ENCODE results near the gene GPR84.

GRCh38 chr12:54337280-54337842 is 26.9 kb downstream of the GPR84 start:
- TF ChIP-seq RB1 (IDR thresholded peaks at IDR 0.05; ENCODE audit: borderline replicate concordance) (no peak), CEBPB (IDR thresholded peaks at IDR 0.05; ENCODE audit: borderline replicate concordance in 1 of 2, low read depth in 2 of 2, low read length in 2 of 2) (no peak), EP300 (IDR thresholded peaks at IDR 0.05; ENCODE audit: borderline replicate concordance in 1 of 2, control insufficient read depth in 1 of 2, low read depth in 2 of 2, low read length in 2 of 2) (no peak), CTCF (IDR thresholded peaks at IDR 0.05 in 2 of 3, conservative IDR thresholded peaks at IDR 0.05 in 1 of 3; ENCODE audit: control insufficient read depth in 2 of 3, extremely low read depth in 1 of 3, insufficient read depth in 1 of 3, low read depth in 3 of 3, low read length in 3 of 3) (0 out of 6 replicates have a peak, but pooled peaks of 1 of the 3 experiments have one; percentile 5), BHLHE40 (IDR thresholded peaks at IDR 0.05; ENCODE audit: borderline replicate concordance in 1 of 2, low read depth in 2 of 2, low read length in 1 of 2) (no peak), SPI1 (IDR thresholded peaks at IDR 0.05; ENCODE audit: borderline replicate concordance, insufficient read depth, low read depth, low read length) (no peak), EZH2 (IDR thresholded peaks at IDR 0.05; ENCODE audit: borderline replicate concordance, control insufficient read depth, low read depth, low read length) (no peak), ZBTB4 (CRISPR knock-in tag; IDR thresholded peaks at IDR 0.05) (no peak), YY1 (IDR thresholded peaks at IDR 0.05; ENCODE audit: low read depth, low read length) (no peak), POLR2AphosphoS2 (IDR thresholded peaks at IDR 0.05; ENCODE audit: low read depth, low read length) (no peak), MYB (IDR thresholded peaks at IDR 0.05; ENCODE audit: borderline replicate concordance, low read depth, low read length) (no peak), HDAC2 (IDR thresholded peaks at IDR 0.05) (no peak), POLR2AphosphoS5 (IDR thresholded peaks at IDR 0.05; ENCODE audit: low read length) (no peak), SIX5 (IDR thresholded peaks at IDR 0.05; ENCODE audit: low read depth, low read length, severe bottlenecking) (no peak)

Measured in GM12878 (cell line).